ENCODE results near the gene RFX2.

- TF ChIP-seq HOMEZ (CRISPR knock-in tag; IDR thresholded peaks at IDR 0.05) = no peak
- no peak for TF ChIP-seq PURB (CRISPR knock-in tag; IDR thresholded peaks at IDR 0.05; ENCODE audit: low read depth)
- TF ChIP-seq TBP (optimal IDR thresholded peaks at IDR 0.05; ENCODE audit: low read depth, low read length) = no peak
- TF ChIP-seq CHD1 (IDR thresholded peaks at IDR 0.05; ENCODE audit: low read length) = no peak
- no peak; the same call in 1 of the 2 replicates for TF ChIP-seq ZBTB7A (IDR thresholded peaks at IDR 0.05; ENCODE audit: borderline replicate concordance, control insufficient read depth, low read depth, low read length)
- TF ChIP-seq ZBTB12 (CRISPR knock-in tag; IDR thresholded peaks at IDR 0.05) = no peak
- TF ChIP-seq CTCF (IDR thresholded peaks at IDR 0.05 in 2 of 3, conservative IDR thresholded peaks at IDR 0.05 in 1 of 3; ENCODE audit: insufficient read depth in 2 of 3, low read depth in 1 of 3, low read length in 3 of 3) = no peak
- TF ChIP-seq EZH2 (IDR thresholded peaks at IDR 0.05; ENCODE audit: borderline replicate concordance, low read depth, low read length) = no peak
- no peak for TF ChIP-seq POLR2A (conservative IDR thresholded peaks at IDR 0.05)
Observed at GRCh38 chr19:6062961-6063575, 47.2 kb downstream of the RFX2 start.
